Fibroblast of skin of left biceps (primary cell): ENCODE results near the gene TMPRSS5.
A peak's percentile ranks its signal among the peaks of the same experiment; 100 is the strongest.
"Not testable (repeated sequence)": the region's sequence is repeated elsewhere in the genome, so short reads cannot be mapped to it uniquely, and the experiment has no call there.

ENCODE experiments used
- DNase-seq, 2 experiments: peaks; one replicate each; pipeline ENCODE4 v3.0.0-alpha.2; 2013; ENCODE audit warnings: low read depth in 2 of 2

The TMPRSS5 gene

GRCh38 chr11:113697756-113698407 is 8.2 kb downstream of the TMPRSS5 start:
- DNase-seq: no peak

- DNase-seq: no peak
These were observed 9.0 kb downstream of the TMPRSS5 start for GRCh38 chr11:113697111-113697510.

- no peak for DNase-seq
These were observed 10.9 kb downstream of the TMPRSS5 start for GRCh38 chr11:113695207-113695606.

- no peak for DNase-seq
These were observed 11.7 kb downstream of the TMPRSS5 start for GRCh38 chr11:113694390-113694789.

GRCh38 chr11:113693030-113693429 is 13.1 kb downstream of the TMPRSS5 start:
- no peak for DNase-seq

- no peak for DNase-seq
These were observed 15.2 kb downstream of the TMPRSS5 start for GRCh38 chr11:113690619-113691569.

- no peak for DNase-seq
These were observed 16.1 kb downstream of the TMPRSS5 start for GRCh38 chr11:113689768-113690618.

GRCh38 chr11:113685654-113686359 is 20.3 kb downstream of the TMPRSS5 start:
- DNase-seq: no peak

GRCh38 chr11:113684496-113684895 is 21.6 kb downstream of the TMPRSS5 start:
- DNase-seq: peak in 1 of 2 experiments; percentile 34

- DNase-seq: no peak
These were observed 22.5 kb downstream of the TMPRSS5 start for GRCh38 chr11:113683481-113684046.

- peak in 1 of 2 experiments; percentile 34 for DNase-seq
These were observed 24.2 kb downstream of the TMPRSS5 start for GRCh38 chr11:113681711-113682413.

- no peak for DNase-seq
These were observed 24.8 kb downstream of the TMPRSS5 start for GRCh38 chr11:113681282-113681681.

GRCh38 chr11:113677685-113678084 is 28.4 kb downstream of the TMPRSS5 start:
- no peak for DNase-seq

GRCh38 chr11:113675565-113675964 is 30.5 kb downstream of the TMPRSS5 start:
- DNase-seq: no peak

GRCh38 chr11:113675003-113675561 is 31.0 kb downstream of the TMPRSS5 start:
- peak; percentile 85 for DNase-seq

GRCh38 chr11:113674397-113674685 is 31.8 kb downstream of the TMPRSS5 start:
- DNase-seq: no peak

GRCh38 chr11:113673550-113674396 is 32.3 kb downstream of the TMPRSS5 start:
- DNase-seq: no peak

- not testable (repeated sequence) for DNase-seq
These were observed 34.2 kb downstream of the TMPRSS5 start for GRCh38 chr11:113671914-113672313.

- no peak for DNase-seq
These were observed 35.3 kb downstream of the TMPRSS5 start for GRCh38 chr11:113670831-113671215.
